ENCODE results near the gene RAPGEF4. TPM values are rescaled to one million over a fixed set of nuclear protein-coding genes. Genes with fewer than 3 reads are reported as not detected.
A peak's percentile ranks its signal among the peaks of the same experiment; 100 is the strongest.

The RAPGEF4 gene
- total RNA-seq, 1 experiment from 2014 or later, result 0.62 TPM

- Histone ChIP-seq H3K4me1 (ENCODE audit: control insufficient read depth, insufficient read depth, low read length) (no peaks in the 10 kb centered on the region), H3K27me3 (ENCODE audit: control insufficient read depth, insufficient read depth, low read length) (no peaks in the 10 kb centered on the region), H3K36me3 (ENCODE audit: control insufficient read depth, insufficient read depth, low read length) (no peaks in the 10 kb centered on the region), H3K27ac (ENCODE audit: low read length) (peak overlapping the region; percentile 58; the same call in 1 of the 2 replicates), H3K9me3 (ENCODE audit: control insufficient read depth, insufficient read depth, low read depth, low read length) (no peaks in the 10 kb centered on the region), H3K4me3 (ENCODE audit: low read depth in 2 of 2, low read length in 2 of 2) (no peak overlapping the region)
- ATAC-seq (no peak), DNase-seq (ENCODE audit: low read depth, low spot score) (no peak)
- ChIA-PET POLR2A (no interaction called here), CTCF (no interaction called here)
- intact Hi-C loops (cut with micrococcal nuclease; ENCODE audit: unreplicated experiment), result no loop called here
- in situ Hi-C loops (cut with HindIII; ENCODE audit: low pct_unique_long_range_greater_than_20kb, low sequenced_read_pairs), result no loop called here
- no TSS peak for BruUV-seq (replicated peaks)
- TF ChIP-seq SIN3A (IDR thresholded peaks at IDR 0.05; ENCODE audit: borderline replicate concordance, insufficient read depth, low read depth, low read length), result no peak
Observed at GRCh38 chr2:173062801-173063200, 327.2 kb downstream of the RAPGEF4 start.

- no peak overlapping the region for H3K4me3 ChIP-seq (ENCODE audit: low read depth in 2 of 2, low read length in 2 of 2)
- intact Hi-C loops (cut with micrococcal nuclease; ENCODE audit: unreplicated experiment), result no loop called here
- no peak for ATAC-seq
- H3K36me3 ChIP-seq (ENCODE audit: control insufficient read depth, insufficient read depth, low read length), result no peaks in the 10 kb centered on the region
- in situ Hi-C loops (cut with HindIII; ENCODE audit: low pct_unique_long_range_greater_than_20kb, low sequenced_read_pairs), result no loop called here
- POLR2A ChIA-PET, result no interaction called here
- peak overlapping the region; percentile 45; the same call in 1 of the 2 replicates for H3K27ac ChIP-seq (ENCODE audit: low read length)
- TF ChIP-seq CTCF (IDR thresholded peaks at IDR 0.05) (no peak), SIN3A (IDR thresholded peaks at IDR 0.05; ENCODE audit: borderline replicate concordance, insufficient read depth, low read depth, low read length) (no peak), POLR2AphosphoS5 (IDR thresholded peaks at IDR 0.05; ENCODE audit: low read depth, low read length) (no peak), REST (IDR thresholded peaks at IDR 0.05; ENCODE audit: insufficient read depth in 1 of 2, low read depth in 2 of 2, low read length in 1 of 2) (no peak), TCF7L2 (IDR thresholded peaks at IDR 0.05; ENCODE audit: low read depth, low read length) (no peak)
- no peak for DNase-seq (ENCODE audit: low read depth, low spot score)
- H3K4me1 ChIP-seq (ENCODE audit: control insufficient read depth, insufficient read depth, low read length), result no peaks in the 10 kb centered on the region
- CTCF ChIA-PET, result no interaction called here
- H3K9me3 ChIP-seq (ENCODE audit: control insufficient read depth, insufficient read depth, low read depth, low read length), result no peaks in the 10 kb centered on the region
- no TSS peak for BruUV-seq (replicated peaks)
- H3K27me3 ChIP-seq (ENCODE audit: control insufficient read depth, insufficient read depth, low read length), result no peaks in the 10 kb centered on the region
Observed at GRCh38 chr2:173064151-173064805, 328.6 kb downstream of the RAPGEF4 start.

GRCh38 chr2:173066887-173067676 is 331.4 kb downstream of the RAPGEF4 start:
- POLR2A ChIA-PET, result no interaction called here
- H3K27me3 ChIP-seq (ENCODE audit: control insufficient read depth, insufficient read depth, low read length), result no peaks in the 10 kb centered on the region
- intact Hi-C loops (cut with micrococcal nuclease; ENCODE audit: unreplicated experiment), result no loop called here
- peak overlapping the region; percentile 49; the same call in 1 of the 2 replicates for H3K27ac ChIP-seq (ENCODE audit: low read length)
- CTCF ChIA-PET, result no interaction called here
- no peaks in the 10 kb centered on the region for H3K9me3 ChIP-seq (ENCODE audit: control insufficient read depth, insufficient read depth, low read depth, low read length)
- in situ Hi-C loops (cut with HindIII; ENCODE audit: low pct_unique_long_range_greater_than_20kb, low sequenced_read_pairs), result no loop called here
- H3K36me3 ChIP-seq (ENCODE audit: control insufficient read depth, insufficient read depth, low read length), result no peaks in the 10 kb centered on the region
- no peak for DNase-seq (ENCODE audit: low read depth, low spot score)
- ATAC-seq, result no peak
- H3K4me3 ChIP-seq (ENCODE audit: low read depth in 2 of 2, low read length in 2 of 2), result no peak overlapping the region
- no TSS peak for BruUV-seq (replicated peaks)
- H3K4me1 ChIP-seq (ENCODE audit: control insufficient read depth, insufficient read depth, low read length), result no peaks in the 10 kb centered on the region
- TF ChIP-seq CTCF (IDR thresholded peaks at IDR 0.05) (no peak), REST (IDR thresholded peaks at IDR 0.05; ENCODE audit: insufficient read depth in 1 of 2, low read depth in 2 of 2, low read length in 1 of 2) (no peak), TCF7L2 (IDR thresholded peaks at IDR 0.05; ENCODE audit: low read depth, low read length) (no peak)

Measured in Panc1 (cell line).